ENCODE results near the gene RHBDL2.
"Not testable (repeated sequence)": the region's sequence is repeated elsewhere in the genome, so short reads cannot be mapped to it uniquely, and the experiment has no call there.

The RHBDL2 gene

GRCh38 chr1:38873027-38873969, 68.3 kb downstream of the RHBDL2 start, which contains the start of gene MYCBP:
Gene MYCBP (minus strand): TSS chr1:38873348. CDS start chr1:38873305, 43 bp downstream.
- Mint-ChIP-seq H3K36me3 (ENCODE audit: low read depth) (peaks cover 15% of the 10 kb centered on the region), H3K9me3 (no peaks in the 10 kb centered on the region), H3K27me3 (no peaks in the 10 kb centered on the region), H3K27ac (peak within 1 kb of the TSS; percentile 81), H3K4me3 (peak within 1 kb of the TSS; percentile 93), H3K4me1 (ENCODE audit: low read depth) (peaks cover 28% of the 10 kb centered on the region)

GRCh38 chr1:38872401-38873026, 69.1 kb downstream of the RHBDL2 start:
- Mint-ChIP-seq H3K4me1 (ENCODE audit: low read depth) (peaks cover 28% of the 10 kb centered on the region), H3K27ac (peak overlapping the region; percentile 81), H3K36me3 (ENCODE audit: low read depth) (peaks cover 21% of the 10 kb centered on the region), H3K9me3 (no peaks in the 10 kb centered on the region), H3K27me3 (no peaks in the 10 kb centered on the region), H3K4me3 (peak overlapping the region; percentile 93)

GRCh38 chr1:38870996-38871395, 70.6 kb downstream of the RHBDL2 start:
- peaks cover 31% of the 10 kb centered on the region for H3K4me1 Mint-ChIP-seq (ENCODE audit: low read depth)
- H3K4me3 Mint-ChIP-seq, result no peak overlapping the region
- H3K36me3 Mint-ChIP-seq (ENCODE audit: low read depth), result peaks cover 30% of the 10 kb centered on the region
- H3K9me3 Mint-ChIP-seq, result no peaks in the 10 kb centered on the region
- H3K27me3 Mint-ChIP-seq, result no peaks in the 10 kb centered on the region
- peak overlapping the region; percentile 55 for H3K27ac Mint-ChIP-seq

DNA sequence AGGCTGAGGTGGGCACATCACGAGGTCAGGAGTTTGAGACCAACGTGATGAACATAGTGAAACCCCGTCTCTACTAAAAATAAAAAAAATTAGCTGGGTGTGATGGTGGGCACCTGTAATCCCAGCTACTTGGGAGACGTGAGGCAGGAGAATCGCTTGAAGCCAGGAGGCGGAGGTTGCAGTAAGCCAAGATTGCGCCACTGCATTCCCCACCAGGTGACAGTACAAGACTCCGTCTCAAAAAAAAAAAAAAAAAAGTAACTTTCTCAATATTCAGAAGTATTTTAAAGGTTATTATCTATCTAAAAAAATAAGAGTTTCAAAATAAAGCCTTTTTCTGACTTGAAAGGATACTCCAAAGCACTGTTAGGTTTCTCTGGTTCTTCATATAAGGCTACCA, 74.4 kb downstream of the RHBDL2 start:
- H3K4me3 Mint-ChIP-seq, result no peak overlapping the region
- no peak overlapping the region for H3K27ac Mint-ChIP-seq
- H3K36me3 Mint-ChIP-seq (ENCODE audit: low read depth), result peaks cover 51% of the 10 kb centered on the region
- H3K9me3 Mint-ChIP-seq, result no peaks in the 10 kb centered on the region
- H3K4me1 Mint-ChIP-seq (ENCODE audit: low read depth), result peaks cover 28% of the 10 kb centered on the region
- no peaks in the 10 kb centered on the region for H3K27me3 Mint-ChIP-seq

GRCh38 chr1:38865112-38865715, 76.4 kb downstream of the RHBDL2 start:
- Mint-ChIP-seq H3K27ac (no peak overlapping the region), H3K27me3 (no peaks in the 10 kb centered on the region), H3K4me1 (ENCODE audit: low read depth) (peaks cover 21% of the 10 kb centered on the region), H3K9me3 (no peaks in the 10 kb centered on the region), H3K36me3 (ENCODE audit: low read depth) (peaks cover 49% of the 10 kb centered on the region), H3K4me3 (no peak overlapping the region)

GRCh38 chr1:38860454-38860795, 81.2 kb downstream of the RHBDL2 start:
- H3K4me3 Mint-ChIP-seq, result peak overlapping the region; percentile 93
- H3K27me3 Mint-ChIP-seq, result no peaks in the 10 kb centered on the region
- H3K4me1 Mint-ChIP-seq (ENCODE audit: low read depth), result peaks cover 37% of the 10 kb centered on the region
- H3K9me3 Mint-ChIP-seq, result no peaks in the 10 kb centered on the region
- peak overlapping the region; percentile 87 for H3K27ac Mint-ChIP-seq
- peaks cover 38% of the 10 kb centered on the region for H3K36me3 Mint-ChIP-seq (ENCODE audit: low read depth)

GRCh38 chr1:38859561-38860453, 81.8 kb downstream of the RHBDL2 start, which contains the start of gene RRAGC:
Gene RRAGC (minus strand): TSS chr1:38859772. CDS start chr1:38859646, 126 bp downstream.
- H3K4me1 Mint-ChIP-seq (ENCODE audit: low read depth), result peaks cover 34% of the 10 kb centered on the region
- peak within 1 kb of the TSS; percentile 93 for H3K4me3 Mint-ChIP-seq
- peak within 1 kb of the TSS; percentile 87 for H3K27ac Mint-ChIP-seq
- peaks cover 37% of the 10 kb centered on the region for H3K36me3 Mint-ChIP-seq (ENCODE audit: low read depth)
- no peaks in the 10 kb centered on the region for H3K9me3 Mint-ChIP-seq
- H3K27me3 Mint-ChIP-seq, result no peaks in the 10 kb centered on the region

- Mint-ChIP-seq H3K27ac (peak overlapping the region; percentile 77), H3K27me3 (no peaks in the 10 kb centered on the region), H3K4me3 (peak overlapping the region; percentile 93), H3K9me3 (no peaks in the 10 kb centered on the region), H3K36me3 (ENCODE audit: low read depth) (peaks cover 33% of the 10 kb centered on the region), H3K4me1 (ENCODE audit: low read depth) (peaks cover 34% of the 10 kb centered on the region)
These were observed 82.6 kb downstream of the RHBDL2 start for GRCh38 chr1:38858833-38859560.

GRCh38 chr1:38852780-38853179, 88.8 kb downstream of the RHBDL2 start:
- Mint-ChIP-seq H3K4me1 (ENCODE audit: low read depth) (peaks cover 27% of the 10 kb centered on the region), H3K36me3 (ENCODE audit: low read depth) (peaks cover 37% of the 10 kb centered on the region), H3K4me3 (peak overlapping the region; percentile 11), H3K9me3 (no peaks in the 10 kb centered on the region), H3K27ac (peak overlapping the region; percentile 69), H3K27me3 (no peaks in the 10 kb centered on the region)

DNA sequence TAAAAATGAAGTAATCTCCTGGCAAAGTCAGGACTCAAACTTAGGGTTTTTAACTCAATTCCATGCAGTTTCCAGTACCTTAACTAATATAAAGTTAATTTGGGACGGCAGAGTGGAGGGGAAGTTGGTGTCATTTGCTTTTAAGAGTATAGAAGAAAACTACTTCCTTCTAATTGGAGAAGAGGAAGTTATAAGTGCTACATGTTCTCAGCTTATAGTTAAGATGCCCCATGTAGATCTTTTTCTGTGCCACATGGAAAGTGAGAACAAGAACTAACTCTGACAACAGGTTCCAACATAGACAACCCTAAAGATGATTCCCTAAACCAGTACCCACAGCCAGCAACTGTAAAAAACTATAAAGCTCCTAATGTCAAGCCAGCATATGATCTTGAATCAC, 93.6 kb downstream of the RHBDL2 start:
- peaks cover 54% of the 10 kb centered on the region for H3K36me3 Mint-ChIP-seq (ENCODE audit: low read depth)
- H3K27ac Mint-ChIP-seq, result no peak overlapping the region
- no peaks in the 10 kb centered on the region for H3K9me3 Mint-ChIP-seq
- H3K27me3 Mint-ChIP-seq, result no peaks in the 10 kb centered on the region
- peaks cover 14% of the 10 kb centered on the region for H3K4me1 Mint-ChIP-seq (ENCODE audit: low read depth)
- no peak overlapping the region for H3K4me3 Mint-ChIP-seq

DNA sequence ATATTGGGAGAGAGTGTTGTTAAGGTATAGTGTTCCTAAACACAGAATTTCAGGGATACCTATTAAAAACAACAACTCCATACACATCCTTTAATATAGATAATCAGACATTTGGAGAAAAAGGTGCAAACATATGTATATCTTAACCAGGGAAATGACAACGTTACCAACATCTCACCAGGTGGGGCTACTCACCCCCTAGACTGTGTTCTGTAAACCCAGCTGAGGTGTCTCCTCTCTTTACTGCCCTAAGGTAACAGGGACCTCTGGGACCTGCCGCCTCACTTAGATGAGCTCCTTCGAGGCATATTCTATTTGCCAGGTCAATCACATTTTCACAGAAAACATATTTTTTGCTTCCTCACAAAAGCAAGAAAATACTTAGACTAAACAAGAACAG, 95.4 kb downstream of the RHBDL2 start:
- no peaks in the 10 kb centered on the region for H3K9me3 Mint-ChIP-seq
- H3K36me3 Mint-ChIP-seq (ENCODE audit: low read depth), result peaks cover 53% of the 10 kb centered on the region
- H3K27ac Mint-ChIP-seq, result no peak overlapping the region
- no peaks in the 10 kb centered on the region for H3K27me3 Mint-ChIP-seq
- peaks cover 4% of the 10 kb centered on the region for H3K4me1 Mint-ChIP-seq (ENCODE audit: low read depth)
- H3K4me3 Mint-ChIP-seq, result no peak overlapping the region

DNA sequence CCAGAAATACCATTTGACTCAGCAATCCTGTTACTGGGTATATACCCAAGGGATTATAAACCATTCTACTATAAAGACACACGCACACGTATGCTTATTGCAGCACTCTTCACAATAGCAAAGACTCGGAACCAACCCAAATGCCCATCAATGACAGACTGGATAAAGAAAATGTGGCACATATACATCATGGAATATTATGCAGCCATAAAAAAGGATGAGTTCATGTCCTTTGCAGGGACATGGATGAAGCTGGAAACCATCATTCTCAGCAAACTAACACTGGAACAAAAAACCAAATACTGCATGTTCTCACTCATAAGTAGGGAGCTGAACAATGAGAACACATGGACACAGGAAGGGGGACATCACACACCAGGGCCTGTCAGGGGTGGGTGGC, 96.5 kb downstream of the RHBDL2 start:
- H3K4me1 Mint-ChIP-seq (ENCODE audit: low read depth); H3K4me3 Mint-ChIP-seq; H3K9me3 Mint-ChIP-seq; H3K27me3 Mint-ChIP-seq; H3K27ac Mint-ChIP-seq: not testable (repeated sequence)
- H3K36me3 Mint-ChIP-seq (ENCODE audit: low read depth), result peaks cover 53% of the 10 kb centered on the region

DNA sequence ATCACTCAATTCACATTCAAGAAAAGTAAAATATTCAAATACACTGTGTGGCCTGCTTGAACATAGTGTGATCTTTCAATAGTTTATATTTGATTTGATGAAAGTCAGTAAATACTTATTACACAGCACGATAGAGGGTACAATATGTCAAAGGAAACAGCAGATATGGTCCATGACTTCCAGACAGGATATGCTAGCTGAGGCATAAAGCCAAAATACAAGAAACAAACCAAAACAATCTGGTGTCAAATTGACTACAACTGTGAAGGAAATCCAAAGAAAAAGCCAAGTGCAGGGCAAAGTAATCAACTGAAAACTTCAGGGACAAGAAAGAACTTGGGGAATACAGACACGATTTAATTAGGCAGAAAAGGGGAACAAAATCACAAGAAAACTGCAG, 101.3 kb downstream of the RHBDL2 start:
- Mint-ChIP-seq H3K9me3 (no peaks in the 10 kb centered on the region), H3K36me3 (ENCODE audit: low read depth) (peaks cover 47% of the 10 kb centered on the region), H3K4me1 (ENCODE audit: low read depth) (no peaks in the 10 kb centered on the region), H3K27me3 (no peaks in the 10 kb centered on the region), H3K4me3 (no peak overlapping the region), H3K27ac (no peak overlapping the region)

GRCh38 chr1:38839363-38839762, 102.3 kb downstream of the RHBDL2 start:
- Mint-ChIP-seq H3K4me1 (ENCODE audit: low read depth) (no peaks in the 10 kb centered on the region), H3K4me3 (no peak overlapping the region), H3K27me3 (no peaks in the 10 kb centered on the region), H3K9me3 (no peaks in the 10 kb centered on the region), H3K27ac (no peak overlapping the region), H3K36me3 (ENCODE audit: low read depth) (peaks cover 38% of the 10 kb centered on the region)
